ENCODE measurements around the gene PRPH2.

The PRPH2 gene

GRCh38 chr6:42766163-42766670 lies 43.8 kb upstream of the PRPH2 start:
- H3K36me3 ChIP-seq (ENCODE audit: insufficient read depth, low read length) = no peaks in the 10 kb centered on the region
- no peaks in the 10 kb centered on the region for H3F3A ChIP-seq (ENCODE audit: insufficient read depth, low read length)
- H3K79me2 ChIP-seq (ENCODE audit: insufficient read depth, low read length) = no peaks in the 10 kb centered on the region
- H3K27me3 ChIP-seq (ENCODE audit: insufficient read depth, low read length) = no peaks in the 10 kb centered on the region
- peaks cover 8% of the 10 kb centered on the region for H3K4me1 ChIP-seq (ENCODE audit: insufficient read depth, low read length, severe bottlenecking)
- no peaks in the 10 kb centered on the region for H3K9me2 ChIP-seq (ENCODE audit: low read depth, low read length)
- H4K20me1 ChIP-seq (ENCODE audit: insufficient read depth, low read length) = no peaks in the 10 kb centered on the region
- no peak overlapping the region for H3K27ac ChIP-seq (ENCODE audit: low read depth, low read length, poor library complexity, severe bottlenecking)
- H3K4me3 ChIP-seq (ENCODE audit: low read depth, low read length, poor library complexity, severe bottlenecking) = no peak overlapping the region
- H2AFZ ChIP-seq (ENCODE audit: low read length) = no peak overlapping the region
- no peaks in the 10 kb centered on the region for H3K9me3 ChIP-seq (ENCODE audit: low read length)
- no peak overlapping the region for H3K4me2 ChIP-seq (ENCODE audit: low read length)
- TF ChIP-seq CTCF (IDR thresholded peaks at IDR 0.05; ENCODE audit: low read length) (no peak), EZH2 (IDR thresholded peaks at IDR 0.05; ENCODE audit: borderline replicate concordance, low read length) (no peak)
- no peak overlapping the region for H3K9ac ChIP-seq (ENCODE audit: low read length)

GRCh38 chr6:42764911-42765648 lies 42.7 kb upstream of the PRPH2 start:
- Histone ChIP-seq H3K9me2 (ENCODE audit: low read depth, low read length) (no peaks in the 10 kb centered on the region), H3K27ac (ENCODE audit: low read depth, low read length, poor library complexity, severe bottlenecking) (no peak overlapping the region), H3K27me3 (ENCODE audit: insufficient read depth, low read length) (no peaks in the 10 kb centered on the region), H3K4me3 (ENCODE audit: low read depth, low read length, poor library complexity, severe bottlenecking) (no peak overlapping the region), H3K9me3 (ENCODE audit: low read length) (no peaks in the 10 kb centered on the region), H3F3A (ENCODE audit: insufficient read depth, low read length) (no peaks in the 10 kb centered on the region), H2AFZ (ENCODE audit: low read length) (no peak overlapping the region), H3K79me2 (ENCODE audit: insufficient read depth, low read length) (no peaks in the 10 kb centered on the region), H4K20me1 (ENCODE audit: insufficient read depth, low read length) (no peaks in the 10 kb centered on the region), H3K4me1 (ENCODE audit: insufficient read depth, low read length, severe bottlenecking) (no peaks in the 10 kb centered on the region), H3K4me2 (ENCODE audit: low read length) (no peak overlapping the region), H3K9ac (ENCODE audit: low read length) (no peak overlapping the region), H3K36me3 (ENCODE audit: insufficient read depth, low read length) (no peaks in the 10 kb centered on the region)
- TF ChIP-seq CTCF (IDR thresholded peaks at IDR 0.05; ENCODE audit: low read length) (no peak), EZH2 (IDR thresholded peaks at IDR 0.05; ENCODE audit: borderline replicate concordance, low read length) (no peak)

GRCh38 chr6:42762950-42763349 lies 40.6 kb upstream of the PRPH2 start:
- Histone ChIP-seq H3K79me2 (ENCODE audit: insufficient read depth, low read length) (no peaks in the 10 kb centered on the region), H3K27ac (ENCODE audit: low read depth, low read length, poor library complexity, severe bottlenecking) (no peak overlapping the region), H4K20me1 (ENCODE audit: insufficient read depth, low read length) (no peaks in the 10 kb centered on the region), H3K27me3 (ENCODE audit: insufficient read depth, low read length) (no peaks in the 10 kb centered on the region), H3K9me2 (ENCODE audit: low read depth, low read length) (no peaks in the 10 kb centered on the region), H3K9me3 (ENCODE audit: low read length) (no peaks in the 10 kb centered on the region), H3K4me2 (ENCODE audit: low read length) (no peak overlapping the region), H3K9ac (ENCODE audit: low read length) (no peak overlapping the region), H3K4me1 (ENCODE audit: insufficient read depth, low read length, severe bottlenecking) (peaks cover 1% of the 10 kb centered on the region), H3F3A (ENCODE audit: insufficient read depth, low read length) (no peaks in the 10 kb centered on the region), H3K4me3 (ENCODE audit: low read depth, low read length, poor library complexity, severe bottlenecking) (no peak overlapping the region), H2AFZ (ENCODE audit: low read length) (no peak overlapping the region), H3K36me3 (ENCODE audit: insufficient read depth, low read length) (peaks cover 4% of the 10 kb centered on the region; the same call in 1 of the 2 replicates)
- TF ChIP-seq CTCF (IDR thresholded peaks at IDR 0.05; ENCODE audit: low read length) = no peak
- no peak for TF ChIP-seq EZH2 (IDR thresholded peaks at IDR 0.05; ENCODE audit: borderline replicate concordance, low read length)

Data from OCI-LY1 (cell line).